Panc1 (cell line): Measurements from ENCODE around the gene TBRG4. TPM values are rescaled to one million over a fixed set of nuclear protein-coding genes. Genes with fewer than 3 reads are reported as not detected.

Experiments used
- ATAC-seq: fragments of 200-7000 bp; cut with Tn5 transposase; 2 replicates; pipeline ENCODE4 v1.9.1; 2020; ENCODE audit warnings: mild to moderate bottlenecking, moderate library complexity
- BruUV-seq: library from RNA; stranded (reverse); fragments of 400-500 nt; replicated peaks from 2 replicates; lab custom pipeline; 2021; lab: Mats Ljungman, UMichigan
- CTCF ChIA-PET: fragments of 300-600 bp; sonication (Branson Sonifier 250); formaldehyde crosslinking; loops from one replicate; lab custom pipeline; 2022; ENCODE audit warnings: antibody characterized with exemption; lab: Charles Lee
- POLR2A ChIA-PET: fragments of 300-600 bp; sonication (Branson Sonifier 250); formaldehyde crosslinking; loops from one replicate; lab custom pipeline; 2022; ENCODE audit warnings: antibody characterized with exemption; lab: Charles Lee
- DNase-seq: peaks from one replicate; pipeline ENCODE4 v3.0.0-alpha.2; 2010; ENCODE audit warnings: low read depth, low spot score
- H3K27ac ChIP-seq: 2 replicates; pipeline ENCODE4 v1.5.1; 2011; ENCODE audit warnings: mild to moderate bottlenecking, low read length, inconsistent platforms
- H3K27me3 ChIP-seq: fragments of 200-500 bp; sonication (Bioruptor generic); 2 replicates; pipeline ENCODE4 v1.6.0; 2014; ENCODE audit warnings: low read length, inconsistent platforms; ENCODE audit not compliant: control insufficient read depth, insufficient read depth
- H3K36me3 ChIP-seq: fragments of 200-500 bp; sonication (Bioruptor generic); 2 replicates; pipeline ENCODE4 v1.5.1; 2014; ENCODE audit warnings: inconsistent platforms, mild to moderate bottlenecking, low read length, moderate library complexity; ENCODE audit not compliant: control insufficient read depth, insufficient read depth
- H3K4me1 ChIP-seq: 2 replicates; pipeline ENCODE4 v1.5.1; 2011; ENCODE audit warnings: inconsistent platforms, mild to moderate bottlenecking, low read length, moderate library complexity; ENCODE audit not compliant: control insufficient read depth, insufficient read depth
- H3K4me3 ChIP-seq, 2 experiments: 2 replicates each; pipeline ENCODE4 v1.5.1; 2011 to 2012; ENCODE audit warnings: low read depth in 2 of 2, low read length in 2 of 2, mild to moderate bottlenecking in 2 of 2, inconsistent platforms in 1 of 2, moderate library complexity in 1 of 2
- H3K9me3 ChIP-seq: fragments of 200-500 bp; sonication (Bioruptor generic); 2 replicates; pipeline ENCODE4 v1.5.1; 2014; ENCODE audit warnings: low read depth, mild to moderate bottlenecking, inconsistent platforms, low read length, moderate library complexity; ENCODE audit not compliant: control insufficient read depth, insufficient read depth
- POLR2AphosphoS5 ChIP-seq: IDR thresholded peaks from 2 replicates; pipeline ENCODE4 v1.6.1; 2012; ENCODE audit warnings: mild to moderate bottlenecking, low read depth, low read length, moderate library complexity
- SIN3A ChIP-seq: IDR thresholded peaks from 2 replicates; pipeline ENCODE4 v1.6.1; 2012; ENCODE audit warnings: low read depth, mild to moderate bottlenecking, low read length, moderate library complexity, borderline replicate concordance; ENCODE audit not compliant: insufficient read depth
- TCF7L2 ChIP-seq: IDR thresholded peaks from 2 replicates; pipeline ENCODE4 v1.6.1; 2011; ENCODE audit warnings: mild to moderate bottlenecking, low read depth, low read length, inconsistent platforms
- in situ Hi-C: cut with HindIII; loops from 2 replicates; pipeline ENCODE4 v1.10.0; 2016; ENCODE audit warnings: low sequenced_read_pairs, low pct_unique_long_range_greater_than_20kb
- intact Hi-C: fragments of 100-400 bp; cut with micrococcal nuclease; formaldehyde crosslinking; loops from one replicate; pipeline ENCODE4 v1.10.0; 2022; ENCODE audit not compliant: unreplicated experiment
- total RNA-seq: library from RNA; stranded (reverse); gene quantifications from one replicate; pipeline ENCODE4 v1.2.1, GENCODE V29; 2021; ENCODE audit not compliant: unreplicated experiment
- TF ChIP-seq, protein P1 (sequence below), 2 experiments: IDR thresholded peaks; 2 replicates each; pipeline ENCODE4 v1.6.1; 2011 to 2012; ENCODE audit warnings: low read depth in 2 of 2, control low read depth in 1 of 2, low read length in 1 of 2, mild to moderate bottlenecking in 1 of 2, moderate library complexity in 1 of 2; ENCODE audit not compliant: insufficient read depth in 1 of 2
- TF ChIP-seq, protein P2 (sequence below): fragments of 450-650 bp; IDR thresholded peaks from 2 replicates; pipeline ENCODE4 v1.5.1; 2017; ENCODE audit warnings: mild to moderate bottlenecking

TBRG4 gene
- total RNA-seq, 1 experiment from 2014 or later, result 149 TPM

- in situ Hi-C loops, result no loop called here
- no TSS peak for BruUV-seq
- no peak for ATAC-seq
- Histone ChIP-seq H3K9me3 (no peaks in the 10 kb centered on the region), H3K27ac (no peak overlapping the region), H3K27me3 (no peaks in the 10 kb centered on the region), H3K4me1 (no peaks in the 10 kb centered on the region), H3K4me3 (no peak overlapping the region), H3K36me3 (no peaks in the 10 kb centered on the region)
- POLR2A ChIA-PET, result no interaction called here
- CTCF ChIA-PET, result no interaction called here
- no peak for DNase-seq
- intact Hi-C loops, result loop anchor here (5.0 to 10.0 kb wide), 2 partner anchors 425 to 702 kb away; partner anchors contain the start of gene ADCY1
- no peak for TF ChIP-seq SIN3A
- TF ChIP-seq TCF7L2, result no peak
- no peak for TF ChIP-seq POLR2AphosphoS5
- TF ChIP-seq, protein P1, sequence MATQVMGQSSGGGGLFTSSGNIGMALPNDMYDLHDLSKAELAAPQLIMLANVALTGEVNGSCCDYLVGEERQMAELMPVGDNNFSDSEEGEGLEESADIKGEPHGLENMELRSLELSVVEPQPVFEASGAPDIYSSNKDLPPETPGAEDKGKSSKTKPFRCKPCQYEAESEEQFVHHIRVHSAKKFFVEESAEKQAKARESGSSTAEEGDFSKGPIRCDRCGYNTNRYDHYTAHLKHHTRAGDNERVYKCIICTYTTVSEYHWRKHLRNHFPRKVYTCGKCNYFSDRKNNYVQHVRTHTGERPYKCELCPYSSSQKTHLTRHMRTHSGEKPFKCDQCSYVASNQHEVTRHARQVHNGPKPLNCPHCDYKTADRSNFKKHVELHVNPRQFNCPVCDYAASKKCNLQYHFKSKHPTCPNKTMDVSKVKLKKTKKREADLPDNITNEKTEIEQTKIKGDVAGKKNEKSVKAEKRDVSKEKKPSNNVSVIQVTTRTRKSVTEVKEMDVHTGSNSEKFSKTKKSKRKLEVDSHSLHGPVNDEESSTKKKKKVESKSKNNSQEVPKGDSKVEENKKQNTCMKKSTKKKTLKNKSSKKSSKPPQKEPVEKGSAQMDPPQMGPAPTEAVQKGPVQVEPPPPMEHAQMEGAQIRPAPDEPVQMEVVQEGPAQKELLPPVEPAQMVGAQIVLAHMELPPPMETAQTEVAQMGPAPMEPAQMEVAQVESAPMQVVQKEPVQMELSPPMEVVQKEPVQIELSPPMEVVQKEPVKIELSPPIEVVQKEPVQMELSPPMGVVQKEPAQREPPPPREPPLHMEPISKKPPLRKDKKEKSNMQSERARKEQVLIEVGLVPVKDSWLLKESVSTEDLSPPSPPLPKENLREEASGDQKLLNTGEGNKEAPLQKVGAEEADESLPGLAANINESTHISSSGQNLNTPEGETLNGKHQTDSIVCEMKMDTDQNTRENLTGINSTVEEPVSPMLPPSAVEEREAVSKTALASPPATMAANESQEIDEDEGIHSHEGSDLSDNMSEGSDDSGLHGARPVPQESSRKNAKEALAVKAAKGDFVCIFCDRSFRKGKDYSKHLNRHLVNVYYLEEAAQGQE (IDR thresholded peaks at IDR 0.05; ENCODE audit: insufficient read depth in 1 of 2, low read depth in 2 of 2, low read length in 1 of 2), result no peak
- TF ChIP-seq, protein P2, sequence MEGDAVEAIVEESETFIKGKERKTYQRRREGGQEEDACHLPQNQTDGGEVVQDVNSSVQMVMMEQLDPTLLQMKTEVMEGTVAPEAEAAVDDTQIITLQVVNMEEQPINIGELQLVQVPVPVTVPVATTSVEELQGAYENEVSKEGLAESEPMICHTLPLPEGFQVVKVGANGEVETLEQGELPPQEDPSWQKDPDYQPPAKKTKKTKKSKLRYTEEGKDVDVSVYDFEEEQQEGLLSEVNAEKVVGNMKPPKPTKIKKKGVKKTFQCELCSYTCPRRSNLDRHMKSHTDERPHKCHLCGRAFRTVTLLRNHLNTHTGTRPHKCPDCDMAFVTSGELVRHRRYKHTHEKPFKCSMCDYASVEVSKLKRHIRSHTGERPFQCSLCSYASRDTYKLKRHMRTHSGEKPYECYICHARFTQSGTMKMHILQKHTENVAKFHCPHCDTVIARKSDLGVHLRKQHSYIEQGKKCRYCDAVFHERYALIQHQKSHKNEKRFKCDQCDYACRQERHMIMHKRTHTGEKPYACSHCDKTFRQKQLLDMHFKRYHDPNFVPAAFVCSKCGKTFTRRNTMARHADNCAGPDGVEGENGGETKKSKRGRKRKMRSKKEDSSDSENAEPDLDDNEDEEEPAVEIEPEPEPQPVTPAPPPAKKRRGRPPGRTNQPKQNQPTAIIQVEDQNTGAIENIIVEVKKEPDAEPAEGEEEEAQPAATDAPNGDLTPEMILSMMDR, result no peak
Observed at GRCh38 chr7:45150199-45150598, 38.7 kb upstream of the TBRG4 start.

DNA sequence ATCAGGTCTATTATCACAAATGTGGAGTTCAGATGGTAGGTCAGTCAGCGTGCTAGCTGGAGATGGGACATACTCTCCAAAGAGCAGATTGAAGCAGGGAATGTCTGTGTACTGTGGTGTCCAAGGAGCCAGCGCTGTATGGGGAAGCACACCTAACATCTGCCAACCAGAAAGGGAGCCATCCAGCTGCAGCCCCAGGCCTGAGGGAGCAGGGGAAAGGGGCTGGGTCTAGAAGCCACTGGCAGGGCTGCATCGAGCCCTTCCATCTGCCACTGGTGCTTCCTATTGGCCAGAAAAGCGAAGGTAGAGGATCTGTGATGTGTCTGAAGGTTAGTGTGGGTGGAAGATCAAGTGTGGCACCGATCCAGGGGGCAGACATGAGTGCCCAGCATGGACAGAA, 38.1 kb upstream of the TBRG4 start:
- intact Hi-C loops, result loop anchor here (5.0 to 10.0 kb wide), 2 partner anchors 425 to 703 kb away; partner anchors contain the start of gene ADCY1
- DNase-seq, result no peak

More for the DNA sequence above, 38.1 kb upstream of the TBRG4 start:
- no TSS peak for BruUV-seq
- Histone ChIP-seq H3K36me3 (no peaks in the 10 kb centered on the region), H3K27ac (no peak overlapping the region), H3K4me1 (no peaks in the 10 kb centered on the region), H3K9me3 (no peaks in the 10 kb centered on the region), H3K4me3 (no peak overlapping the region), H3K27me3 (no peaks in the 10 kb centered on the region)
- no peak for ATAC-seq
- in situ Hi-C loops, result no loop called here
- TF ChIP-seq SIN3A, result no peak
- TF ChIP-seq, protein P1 (IDR thresholded peaks at IDR 0.05; ENCODE audit: insufficient read depth in 1 of 2, low read depth in 2 of 2, low read length in 1 of 2), result no peak
- no peak for TF ChIP-seq POLR2AphosphoS5
- TF ChIP-seq, protein P2, result no peak
- TF ChIP-seq TCF7L2, result no peak
- CTCF ChIA-PET, result no interaction called here
- POLR2A ChIA-PET, result interaction anchor here (0.5 kb wide), 1 partner anchor 442 kb away, joined by 4 read pairs; no protein-coding TSS in a partner anchor
